Kidney epithelial cell (primary cell): ENCODE results near the gene ENO3. TPM values are rescaled to one million over a fixed set of nuclear protein-coding genes. Genes with fewer than 3 reads are reported as not detected.

Experiments
- DNase-seq: peaks from one replicate; pipeline ENCODE4 v3.0.0-alpha.2; 2010; ENCODE audit warnings: low read depth
- H3K27me3 ChIP-seq: 2 replicates; pipeline ENCODE4 v1.6.0; 2011; ENCODE audit warnings: low read length; ENCODE audit not compliant: control insufficient read depth, insufficient read depth
- H3K36me3 ChIP-seq: 2 replicates; pipeline ENCODE4 v1.5.1; 2011; ENCODE audit warnings: low read length; ENCODE audit not compliant: control insufficient read depth, insufficient read depth
- H3K4me3 ChIP-seq: 2 replicates; pipeline ENCODE4 v1.5.1; 2011; ENCODE audit warnings: low read depth, mild to moderate bottlenecking, control low read depth, low read length
- total RNA-seq: library from RNA; depleted of rRNA; stranded (reverse); fragments of >200 nt; gene quantifications from 2 replicates; pipeline ENCODE4 v1.2.3, GENCODE V29; 2015
- TF ChIP-seq, protein P1 (sequence below): IDR thresholded peaks from 2 replicates; pipeline ENCODE4 v1.5.1; 2011; ENCODE audit warnings: mild to moderate bottlenecking, moderate library complexity, low read length, control low read depth, inconsistent platforms; ENCODE audit not compliant: insufficient read depth, poor library complexity, severe bottlenecking

The ENO3 gene
- total RNA-seq, 1 donor from 2014 or later, result 3.5 TPM

DNA sequence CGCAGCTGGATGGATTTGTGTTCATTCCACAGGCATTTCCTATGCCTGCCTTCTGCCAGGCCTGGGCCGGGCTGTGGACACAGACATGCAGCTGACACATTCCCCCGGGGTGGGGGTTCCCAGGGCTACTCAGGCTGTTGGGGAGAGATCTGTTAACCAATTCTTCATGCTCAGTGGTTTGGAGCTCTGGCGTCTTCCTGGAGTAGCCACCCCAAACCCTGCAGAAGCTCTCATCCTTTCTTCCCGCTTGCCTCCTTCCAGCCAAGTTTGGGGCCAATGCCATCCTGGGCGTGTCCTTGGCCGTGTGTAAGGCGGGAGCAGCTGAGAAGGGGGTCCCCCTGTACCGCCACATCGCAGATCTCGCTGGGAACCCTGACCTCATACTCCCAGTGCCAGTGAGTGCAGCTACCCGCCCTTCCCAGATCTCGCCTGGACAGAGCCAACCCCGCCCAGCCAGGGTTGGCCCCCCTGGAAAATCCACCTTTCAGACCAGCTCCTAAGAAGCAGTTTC lies 2.6 kb downstream of the ENO3 start:
- Histone ChIP-seq H3K27me3 (no peaks in the 10 kb centered on the region), H3K4me3 (no peak overlapping the region), H3K36me3 (no peaks in the 10 kb centered on the region)
- TF ChIP-seq, protein P1, sequence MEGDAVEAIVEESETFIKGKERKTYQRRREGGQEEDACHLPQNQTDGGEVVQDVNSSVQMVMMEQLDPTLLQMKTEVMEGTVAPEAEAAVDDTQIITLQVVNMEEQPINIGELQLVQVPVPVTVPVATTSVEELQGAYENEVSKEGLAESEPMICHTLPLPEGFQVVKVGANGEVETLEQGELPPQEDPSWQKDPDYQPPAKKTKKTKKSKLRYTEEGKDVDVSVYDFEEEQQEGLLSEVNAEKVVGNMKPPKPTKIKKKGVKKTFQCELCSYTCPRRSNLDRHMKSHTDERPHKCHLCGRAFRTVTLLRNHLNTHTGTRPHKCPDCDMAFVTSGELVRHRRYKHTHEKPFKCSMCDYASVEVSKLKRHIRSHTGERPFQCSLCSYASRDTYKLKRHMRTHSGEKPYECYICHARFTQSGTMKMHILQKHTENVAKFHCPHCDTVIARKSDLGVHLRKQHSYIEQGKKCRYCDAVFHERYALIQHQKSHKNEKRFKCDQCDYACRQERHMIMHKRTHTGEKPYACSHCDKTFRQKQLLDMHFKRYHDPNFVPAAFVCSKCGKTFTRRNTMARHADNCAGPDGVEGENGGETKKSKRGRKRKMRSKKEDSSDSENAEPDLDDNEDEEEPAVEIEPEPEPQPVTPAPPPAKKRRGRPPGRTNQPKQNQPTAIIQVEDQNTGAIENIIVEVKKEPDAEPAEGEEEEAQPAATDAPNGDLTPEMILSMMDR, result no peak
- DNase-seq, result no peak

DNA sequence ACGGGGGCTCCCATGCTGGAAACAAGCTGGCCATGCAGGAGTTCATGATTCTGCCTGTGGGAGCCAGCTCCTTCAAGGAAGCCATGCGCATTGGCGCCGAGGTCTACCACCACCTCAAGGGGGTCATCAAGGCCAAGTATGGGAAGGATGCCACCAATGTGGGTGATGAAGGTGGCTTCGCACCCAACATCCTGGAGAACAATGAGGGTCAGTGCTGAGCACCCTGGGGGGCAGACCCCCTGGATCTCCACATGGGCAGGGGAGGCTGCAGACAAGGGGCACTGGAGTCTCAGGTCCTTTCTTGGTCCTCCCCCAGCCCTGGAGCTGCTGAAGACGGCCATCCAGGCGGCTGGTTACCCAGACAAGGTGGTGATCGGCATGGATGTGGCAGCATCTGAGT lies 4.2 kb downstream of the ENO3 start:
- H3K36me3 ChIP-seq, result peaks cover 1% of the 10 kb centered on the region
- H3K27me3 ChIP-seq, result no peaks in the 10 kb centered on the region
- TF ChIP-seq, protein P1, result no peak
- H3K4me3 ChIP-seq, result no peak overlapping the region
- DNase-seq, result no peak

DNA sequence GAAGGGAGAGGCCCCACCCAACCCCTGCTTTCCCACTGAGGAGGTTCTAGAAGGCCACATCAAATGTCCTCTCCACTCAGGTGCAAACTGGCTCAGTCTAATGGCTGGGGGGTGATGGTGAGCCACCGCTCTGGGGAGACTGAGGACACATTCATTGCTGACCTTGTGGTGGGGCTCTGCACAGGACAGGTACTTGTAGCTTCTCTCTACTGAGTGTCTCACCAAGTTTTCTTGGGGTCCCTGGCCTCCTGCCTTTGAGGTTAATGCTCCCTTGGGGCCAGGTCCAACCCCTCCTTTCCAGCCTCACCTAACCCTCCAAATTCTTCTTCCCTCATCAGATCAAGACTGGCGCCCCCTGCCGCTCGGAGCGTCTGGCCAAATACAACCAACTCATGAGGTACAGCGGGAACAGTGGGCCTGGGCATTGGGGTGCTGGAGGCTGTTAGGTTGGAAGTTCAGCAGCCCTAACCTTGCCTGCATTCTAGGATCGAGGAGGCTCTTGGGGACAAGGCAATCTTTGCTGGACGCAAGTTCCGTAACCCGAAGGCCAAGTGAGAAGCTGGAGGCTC lies 5.7 kb downstream of the ENO3 start:
- DNase-seq, result no peak
- H3K27me3 ChIP-seq, result no peaks in the 10 kb centered on the region
- H3K36me3 ChIP-seq, result peaks cover 1% of the 10 kb centered on the region
- no peak overlapping the region for H3K4me3 ChIP-seq
- TF ChIP-seq, protein P1, result no peak

DNA sequence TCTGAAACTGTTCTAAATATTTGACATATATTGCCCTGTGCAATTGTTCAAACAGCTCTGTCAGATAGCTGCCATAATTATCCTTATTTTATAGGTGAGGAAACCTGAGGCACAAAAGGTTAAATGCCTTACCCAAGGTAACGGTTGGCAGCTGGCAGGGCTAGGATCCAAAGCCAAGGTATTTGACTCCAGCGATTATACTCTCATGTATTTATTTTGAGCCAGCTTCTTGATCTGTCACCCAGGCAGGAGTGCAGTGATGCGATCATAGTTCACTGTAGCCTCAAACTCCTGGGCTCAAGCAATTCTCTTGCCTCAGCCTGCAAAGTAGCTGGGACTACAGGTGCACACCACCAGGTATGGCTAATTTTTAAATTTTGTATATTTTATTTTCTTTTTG lies 7.2 kb downstream of the ENO3 start:
- no peak for DNase-seq
- TF ChIP-seq, protein P1, result no peak
- Histone ChIP-seq H3K27me3 (no peaks in the 10 kb centered on the region), H3K4me3 (no peak overlapping the region), H3K36me3 (peaks cover 1% of the 10 kb centered on the region)

DNA sequence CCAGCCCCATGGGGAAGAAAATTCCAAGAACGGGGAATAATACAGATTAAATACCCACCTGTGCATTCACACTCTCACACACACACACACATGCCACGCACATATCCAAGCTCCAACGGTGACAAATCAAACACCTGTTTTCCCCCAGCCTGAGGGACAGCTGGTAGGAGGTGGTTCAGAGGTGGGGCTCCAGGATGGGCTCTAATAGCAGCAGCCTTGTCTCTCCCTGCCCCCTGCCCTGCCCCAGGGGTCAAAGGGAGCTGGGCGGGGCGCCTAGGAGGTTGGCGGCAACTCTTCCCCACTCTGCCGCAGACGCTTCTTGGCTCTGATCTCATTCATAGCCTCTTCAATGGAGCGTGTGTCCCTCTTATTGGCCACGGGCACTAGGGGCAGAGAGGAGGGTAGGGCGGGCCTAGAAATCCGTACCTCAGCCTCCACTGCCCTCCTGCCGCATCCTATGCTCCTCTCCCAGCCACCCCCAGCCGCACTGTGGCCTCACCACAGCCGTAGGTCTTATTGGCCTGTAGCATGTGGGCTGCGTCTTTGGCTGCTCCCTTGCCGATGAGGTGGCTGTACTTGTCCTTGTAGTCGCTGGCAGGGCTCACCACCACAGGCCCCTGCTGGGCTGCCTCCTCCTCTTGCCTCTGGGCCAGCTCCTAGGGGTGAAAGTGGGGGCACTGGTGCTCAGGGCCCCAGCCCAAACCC lies 8.5 kb downstream of the ENO3 start:
- no peaks in the 10 kb centered on the region for H3K27me3 ChIP-seq
- H3K36me3 ChIP-seq, result peaks cover 1% of the 10 kb centered on the region
- DNase-seq, result no peak
- TF ChIP-seq, protein P1, result no peak
- H3K4me3 ChIP-seq, result no peak overlapping the region
